CD14-positive monocyte (primary cell): ENCODE results near the gene SHMT2. TPM values are rescaled to one million over a fixed set of nuclear protein-coding genes. Genes with fewer than 3 reads are reported as not detected.
A peak's percentile ranks its signal among the peaks of the same experiment; 100 is the strongest.

ENCODE experiments used
- DNase-seq, 3 donors: peaks; one replicate each; pipeline ENCODE4 v3.0.0-alpha.2; 2011 to 2022
- H2AFZ ChIP-seq: 2 replicates; pipeline ENCODE4 v1.6.0; 2012; ENCODE audit warnings: mild to moderate bottlenecking, low read depth, low read length, inconsistent platforms; ENCODE audit not compliant: insufficient read depth, poor library complexity, severe bottlenecking
- H3K27ac ChIP-seq, 2 donors: 1 replicate in 1 of 2; 2 replicates in 1 of 2; pipeline ENCODE4 v1.5.1; 2012 to 2013; ENCODE audit warnings: low read length in 2 of 2, control low read depth in 1 of 2, inconsistent platforms in 1 of 2, low read depth in 1 of 2, mild to moderate bottlenecking in 1 of 2
- H3K27me3 ChIP-seq, 2 donors: one replicate each; pipeline versions ENCODE4 v1.6.0 to v1.6.1; 2011 to 2013; ENCODE audit warnings: low read length in 2 of 2; ENCODE audit not compliant: control insufficient read depth in 2 of 2, insufficient read depth in 2 of 2
- H3K36me3 ChIP-seq, 2 donors: replicated peaks in 1 of 2; 1 replicate in 1 of 2; 2 replicates in 1 of 2; pipeline versions ENCODE4 v1.5.1 to v1.6.1; 2012 to 2013; ENCODE audit warnings: low read length in 2 of 2, control low read depth in 1 of 2, inconsistent platforms in 1 of 2, mild to moderate bottlenecking in 1 of 2; ENCODE audit not compliant: insufficient read depth in 2 of 2, control insufficient read depth in 1 of 2
- H3K4me1 ChIP-seq, 2 donors: 1 replicate in 1 of 2; 2 replicates in 1 of 2; pipeline versions ENCODE4 v1.5.1 to v1.6.1; 2012 to 2013; ENCODE audit warnings: low read length in 2 of 2, control low read depth in 1 of 2, inconsistent platforms in 1 of 2, mild to moderate bottlenecking in 1 of 2, moderate library complexity in 1 of 2; ENCODE audit not compliant: insufficient read depth in 2 of 2, control insufficient read depth in 1 of 2
- H3K4me2 ChIP-seq: replicated peaks from 2 replicates; pipeline ENCODE3; 2012; ENCODE audit warnings: low read length, moderate library complexity, mild to moderate bottlenecking; ENCODE audit not compliant: poor library complexity, severe bottlenecking; ENCODE audit errors: extremely low read depth
- H3K4me3 ChIP-seq, 3 experiments: fragments of 200-600 bp in 1 of 3; sonication (generic) in 1 of 3; replicated peaks in 1 of 3; 1 replicate in 2 of 3; 2 replicates in 1 of 3; pipeline ENCODE4 v1.5.1; 2011 to 2013; ENCODE audit warnings: low read length in 3 of 3, mild to moderate bottlenecking in 3 of 3, control low read depth in 2 of 3, low read depth in 2 of 3, inconsistent platforms in 1 of 3, moderate library complexity in 1 of 3
- H3K79me2 ChIP-seq: 2 replicates; pipeline ENCODE4 v1.6.0; 2012; ENCODE audit warnings: mild to moderate bottlenecking, control low read depth, inconsistent platforms, low read length, moderate library complexity; ENCODE audit not compliant: insufficient read depth
- H3K9ac ChIP-seq: 2 replicates; pipeline ENCODE4 v1.6.0; 2017; ENCODE audit warnings: low read length, mild to moderate bottlenecking; ENCODE audit not compliant: insufficient read depth, poor library complexity, severe bottlenecking
- H3K9me3 ChIP-seq, 2 donors: replicated peaks in 1 of 2; 1 replicate in 1 of 2; 2 replicates in 1 of 2; pipeline versions ENCODE4 v1.5.1 to v1.6.1; 2012 to 2013; ENCODE audit warnings: low read length in 2 of 2, control low read depth in 1 of 2; ENCODE audit not compliant: control insufficient read depth in 1 of 2, insufficient read depth in 1 of 2
- H4K20me1 ChIP-seq: 2 replicates; pipeline ENCODE4 v1.6.0; 2012; ENCODE audit warnings: mild to moderate bottlenecking, low read length, control low read depth, moderate library complexity; ENCODE audit not compliant: insufficient read depth
- H3K27ac Mint-ChIP-seq, 7 donors: one replicate each; pipeline ENCODE4 v1.8.0; 2020; ENCODE audit warnings: mild to moderate bottlenecking in 7 of 7, mixed read lengths in 7 of 7, moderate library complexity in 6 of 7, inconsistent platforms in 2 of 7
- H3K27me3 Mint-ChIP-seq, 3 donors: one replicate each; pipeline ENCODE4 v1.8.0; 2021 to 2022; ENCODE audit warnings: low read depth in 3 of 3, mild to moderate bottlenecking in 3 of 3, mixed read lengths in 3 of 3, moderate library complexity in 3 of 3, inconsistent platforms in 1 of 3
- H3K36me3 Mint-ChIP-seq, 2 donors: one replicate each; pipeline ENCODE4 v1.8.0; 2020; ENCODE audit warnings: mixed read lengths in 2 of 2, inconsistent platforms in 1 of 2, mild to moderate bottlenecking in 1 of 2
- H3K4me1 Mint-ChIP-seq: one replicate; pipeline ENCODE4 v1.8.0; 2020; ENCODE audit warnings: mild to moderate bottlenecking, mixed read lengths
- H3K4me3 Mint-ChIP-seq, 2 donors: one replicate each; pipeline ENCODE4 v1.8.0; 2020; ENCODE audit warnings: mild to moderate bottlenecking in 2 of 2, mixed read lengths in 2 of 2, moderate library complexity in 1 of 2
- H3K9me3 Mint-ChIP-seq, 7 donors: one replicate each; pipeline ENCODE4 v1.8.0; 2020 to 2022; ENCODE audit warnings: mixed read lengths in 7 of 7, mild to moderate bottlenecking in 6 of 7, moderate library complexity in 6 of 7, inconsistent platforms in 2 of 7
- WGBS: methylation state at CpG from one replicate; pipeline ENCODE4 v1.1.5; 2013; ENCODE audit warnings: missing lambda C conversion rate; ENCODE audit not compliant: insufficient coverage; 5-methylcytosine and 5-hydroxymethylcytosine counted together
- intact Hi-C, 2 donors: fragments of 100-400 bp; cut with micrococcal nuclease; formaldehyde crosslinking; loops; one replicate each; pipeline versions ENCODE4 v1.15.0 to v1.15.1; 2023
- polyA plus RNA-seq, 3 donors: library from polyadenylated mRNA; depleted of rRNA in 1 of 3; unstranded in 2 of 3; stranded (reverse) in 1 of 3; fragments of 300-500 nt in 2 of 3; fragments of >200 nt in 1 of 3; fragmentation: Illumina TruSeq in 2 of 3; gene quantifications; 1 replicate in 2 of 3; 2 replicates in 1 of 3; pipeline ENCODE4 v1.2.3, GENCODE V29; 2012 to 2021
- TF ChIP-seq, protein P1 (sequence below): fragments of 200-600 bp; IDR thresholded peaks from one replicate; pipeline ENCODE4 v1.8.0; 2022; ENCODE audit warnings: antibody characterized with exemption, mild to moderate bottlenecking

SHMT2 gene
- polyA plus RNA-seq, 3 donors: 36.8 to 52.0 (median 39.8) TPM

DNA sequence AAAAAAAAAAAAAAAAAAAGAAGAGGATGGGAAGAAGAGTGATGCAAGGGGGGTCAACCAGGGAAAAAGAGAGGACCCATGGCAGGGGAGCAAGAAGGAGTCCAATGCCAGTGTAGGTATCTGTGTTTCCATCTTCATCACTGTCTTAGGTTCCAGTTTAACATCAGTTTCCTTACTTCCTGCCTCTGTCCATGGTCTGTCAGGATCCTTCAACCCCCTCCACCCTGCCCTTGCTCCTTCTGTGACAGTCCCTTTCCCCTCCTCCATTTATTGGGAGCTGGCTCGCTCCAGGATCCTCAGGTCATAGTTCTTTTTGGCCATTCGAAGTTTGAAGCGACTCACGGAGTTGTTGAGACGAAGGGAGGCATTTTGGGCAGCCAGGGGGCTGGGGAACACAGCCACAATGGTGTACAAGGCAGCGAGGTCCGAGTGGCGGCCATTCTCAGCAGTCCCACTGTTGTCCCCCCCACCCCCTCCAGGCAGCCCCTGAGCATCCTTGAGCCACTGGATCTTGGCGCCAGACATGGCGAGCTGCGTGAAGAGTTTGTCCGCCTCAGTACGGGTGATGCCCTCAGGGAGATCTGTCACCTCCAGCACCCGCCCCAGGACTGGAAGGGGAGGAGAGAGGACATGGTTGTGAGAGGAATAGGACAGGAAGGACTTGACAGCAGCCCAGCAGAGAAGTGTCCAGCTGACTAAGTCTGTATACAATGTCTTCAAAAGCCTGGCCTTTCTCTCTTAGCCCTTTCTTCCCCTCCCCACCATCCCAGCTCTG is 25.2 kb downstream of the SHMT2 start:
- intact Hi-C loops: no loop called here
- Histone ChIP-seq H3K9ac (no peak overlapping the region), H3K79me2 (no peaks in the 10 kb centered on the region), H2AFZ (no peak overlapping the region), H3K9me3 (no peaks in the 10 kb centered on the region), H3K4me2 (no peak overlapping the region), H3K36me3 (peaks cover 56 to 57% of the 10 kb centered on the region in 2 donors), H3K27me3 (no peaks in the 10 kb centered on the region), H4K20me1 (no peaks in the 10 kb centered on the region), H3K4me1 (peaks cover 2% of the 10 kb centered on the region in 2 donors), H3K27ac (no peak overlapping the region), H3K4me3 (no peak overlapping the region)
- peaks cover 0 to 2% (median 0%) of the 10 kb centered on the region in 3 donors for H3K27me3 Mint-ChIP-seq
- peaks cover 1% of the 10 kb centered on the region for H3K4me1 Mint-ChIP-seq
- DNase-seq: no peak
- WGBS: 95% methylated on average over 4 of the region's 14 CpGs
- H3K27ac Mint-ChIP-seq: peak overlapping the region in 1 of 7 donors; percentile 32
- H3K9me3 Mint-ChIP-seq: no peaks in the 10 kb centered on the region
- H3K4me3 Mint-ChIP-seq: no peak overlapping the region
- peaks cover 63 to 67% of the 10 kb centered on the region in 2 donors for H3K36me3 Mint-ChIP-seq
- TF ChIP-seq, protein P1, sequence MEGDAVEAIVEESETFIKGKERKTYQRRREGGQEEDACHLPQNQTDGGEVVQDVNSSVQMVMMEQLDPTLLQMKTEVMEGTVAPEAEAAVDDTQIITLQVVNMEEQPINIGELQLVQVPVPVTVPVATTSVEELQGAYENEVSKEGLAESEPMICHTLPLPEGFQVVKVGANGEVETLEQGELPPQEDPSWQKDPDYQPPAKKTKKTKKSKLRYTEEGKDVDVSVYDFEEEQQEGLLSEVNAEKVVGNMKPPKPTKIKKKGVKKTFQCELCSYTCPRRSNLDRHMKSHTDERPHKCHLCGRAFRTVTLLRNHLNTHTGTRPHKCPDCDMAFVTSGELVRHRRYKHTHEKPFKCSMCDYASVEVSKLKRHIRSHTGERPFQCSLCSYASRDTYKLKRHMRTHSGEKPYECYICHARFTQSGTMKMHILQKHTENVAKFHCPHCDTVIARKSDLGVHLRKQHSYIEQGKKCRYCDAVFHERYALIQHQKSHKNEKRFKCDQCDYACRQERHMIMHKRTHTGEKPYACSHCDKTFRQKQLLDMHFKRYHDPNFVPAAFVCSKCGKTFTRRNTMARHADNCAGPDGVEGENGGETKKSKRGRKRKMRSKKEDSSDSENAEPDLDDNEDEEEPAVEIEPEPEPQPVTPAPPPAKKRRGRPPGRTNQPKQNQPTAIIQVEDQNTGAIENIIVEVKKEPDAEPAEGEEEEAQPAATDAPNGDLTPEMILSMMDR: no peak

- no peak overlapping the region for H3K4me3 ChIP-seq
- H2AFZ ChIP-seq: no peak overlapping the region
- no peaks in the 10 kb centered on the region for H3K79me2 ChIP-seq
- Mint-ChIP-seq H3K4me3 (no peak overlapping the region), H3K27me3 (peaks cover 0 to 2% (median 0%) of the 10 kb centered on the region in 3 donors), H3K9me3 (no peaks in the 10 kb centered on the region), H3K27ac (no peak overlapping the region), H3K36me3 (peaks cover 74 to 79% of the 10 kb centered on the region in 2 donors), H3K4me1 (no peaks in the 10 kb centered on the region)
- intact Hi-C loops: no loop called here
- H3K27me3 ChIP-seq: no peaks in the 10 kb centered on the region
- H3K36me3 ChIP-seq: peaks cover 68% of the 10 kb centered on the region in 2 donors
- H4K20me1 ChIP-seq: no peaks in the 10 kb centered on the region
- H3K4me1 ChIP-seq: no peaks in the 10 kb centered on the region
- no peaks in the 10 kb centered on the region for H3K9me3 ChIP-seq
- no peak overlapping the region for H3K27ac ChIP-seq
- 100% methylated on average over 2 of the region's 6 CpGs for WGBS
- DNase-seq: no peak
- H3K9ac ChIP-seq: no peak overlapping the region
- H3K4me2 ChIP-seq: no peak overlapping the region
- TF ChIP-seq, protein P1: no peak
Measured at GRCh38 chr12:57255916-57256315, 26.4 kb downstream of the SHMT2 start.
